Hepatocyte (in vitro differentiated cells): ENCODE results near the gene ATP2B1. TPM values are rescaled to one million over a fixed set of nuclear protein-coding genes. Genes with fewer than 3 reads are reported as not detected.
A peak's percentile ranks its signal among the peaks of the same experiment; 100 is the strongest.

Experiments used
- DNase-seq: peaks from one replicate; pipeline ENCODE4 v3.0.0-alpha.2; 2016; ENCODE audit warnings: low spot score
- H2AFZ ChIP-seq: fragments of 200-600 bp; sonication (generic); 2 replicates; pipeline ENCODE4 v1.6.0; 2016; ENCODE audit warnings: antibody characterized with exemption, mild to moderate bottlenecking
- H3K27ac ChIP-seq: fragments of 200-600 bp; sonication (generic); 2 replicates; pipeline ENCODE4 v1.5.1; 2016; ENCODE audit warnings: mild to moderate bottlenecking
- H3K27me3 ChIP-seq: fragments of 200-600 bp; sonication (generic); 2 replicates; pipeline ENCODE4 v1.6.1; 2016
- H3K36me3 ChIP-seq: fragments of 200-600 bp; sonication (generic); replicated peaks from 2 replicates; pipeline ENCODE4 v1.5.1; 2016; ENCODE audit warnings: low read depth; ENCODE audit not compliant: insufficient read depth
- H3K4me1 ChIP-seq: fragments of 200-600 bp; sonication (generic); 2 replicates; pipeline ENCODE4 v1.5.1; 2016; ENCODE audit warnings: mild to moderate bottlenecking, moderate library complexity; ENCODE audit not compliant: insufficient read depth
- H3K4me2 ChIP-seq: fragments of 200-600 bp; sonication (generic); 2 replicates; pipeline ENCODE4 v1.6.0; 2016
- H3K4me3 ChIP-seq: fragments of 200-600 bp; sonication (generic); 2 replicates; pipeline ENCODE4 v1.5.1; 2016; ENCODE audit warnings: mild to moderate bottlenecking
- H3K79me2 ChIP-seq: fragments of 200-600 bp; sonication (generic); 2 replicates; pipeline ENCODE4 v1.6.0; 2017; ENCODE audit warnings: mild to moderate bottlenecking
- H3K9me2 ChIP-seq: fragments of 200-600 bp; sonication (generic); replicated peaks from 2 replicates; pipeline ENCODE4 v1.6.0; 2017; ENCODE audit warnings: mild to moderate bottlenecking; ENCODE audit not compliant: insufficient read depth
- H3K9me3 ChIP-seq: fragments of 200-600 bp; sonication (generic); 2 replicates; pipeline ENCODE4 v1.5.1; 2016; ENCODE audit warnings: low read depth, mild to moderate bottlenecking
- H4K20me1 ChIP-seq: fragments of 200-600 bp; sonication (generic); 2 replicates; pipeline ENCODE4 v1.6.0; 2016; ENCODE audit warnings: mild to moderate bottlenecking; ENCODE audit not compliant: insufficient read depth, poor library complexity, severe bottlenecking
- CTCF ChIP-seq: fragments of 200-600 bp; sonication (generic); IDR thresholded peaks from 2 replicates; pipeline ENCODE4 v1.5.1; 2016; ENCODE audit warnings: antibody characterized with exemption, mild to moderate bottlenecking; ENCODE audit not compliant: poor library complexity
- EZH2 ChIP-seq: fragments of 200-600 bp; sonication (generic); IDR thresholded peaks from 2 replicates; pipeline ENCODE4 v1.6.1; 2016; ENCODE audit warnings: antibody characterized with exemption, mild to moderate bottlenecking, borderline replicate concordance
- EZH2phosphoT487 ChIP-seq: fragments of 200-600 bp; sonication (generic); IDR thresholded peaks from one replicate; pipeline ENCODE4 v1.6.1; 2018; ENCODE audit warnings: antibody characterized with exemption, mild to moderate bottlenecking, low read depth, moderate library complexity; ENCODE audit not compliant: unreplicated experiment, severe bottlenecking
- WGBS: methylation state at CpG from one replicate; pipeline ENCODE4 v1.1.6; 2016; ENCODE audit warnings: low lambda C conversion rate; ENCODE audit errors: missing lambda C conversion rate; 5-methylcytosine and 5-hydroxymethylcytosine counted together
- polyA plus RNA-seq: library from polyadenylated mRNA; unstranded; fragments of >200 nt; fragmentation: Nextera tagmentation; extraction: Ambion mirVana; gene quantifications from 2 replicates; pipeline ENCODE4 v1.2.1, GENCODE V29; 2016
- total RNA-seq: library from RNA; depleted of rRNA; stranded (reverse); fragments of >200 nt; gene quantifications from 2 replicates; pipeline ENCODE4 v1.2.3, GENCODE V29; 2014

Gene ATP2B1
- total and polyA plus RNA-seq, 2 experiments from 2014 or later: 52.2 to 67.2 TPM

GRCh38 chr12:89682284-89682683 is 26.4 kb downstream of the ATP2B1 start:
- TF ChIP-seq EZH2 (no peak), EZH2phosphoT487 (no peak), CTCF (no peak)
- Histone ChIP-seq H3K27ac (no peak overlapping the region), H3K36me3 (no peaks in the 10 kb centered on the region), H3K27me3 (no peaks in the 10 kb centered on the region), H3K4me1 (no peaks in the 10 kb centered on the region), H3K79me2 (peaks cover 99% of the 10 kb centered on the region), H3K9me2 (no peaks in the 10 kb centered on the region), H2AFZ (no peak overlapping the region), H3K4me2 (no peak overlapping the region), H3K4me3 (no peak overlapping the region), H3K9me3 (peaks cover 17% of the 10 kb centered on the region), H4K20me1 (peaks cover 4% of the 10 kb centered on the region)
- 99% methylated on average over 3 of the region's 3 CpGs for WGBS
- DNase-seq: no peak

- no peak for DNase-seq
- Histone ChIP-seq H3K4me3 (peak overlapping the region; percentile 6), H3K27ac (no peak overlapping the region), H3K4me2 (no peak overlapping the region), H3K27me3 (no peaks in the 10 kb centered on the region), H3K79me2 (peaks cover 99% of the 10 kb centered on the region), H2AFZ (no peak overlapping the region), H3K4me1 (no peaks in the 10 kb centered on the region), H3K9me2 (no peaks in the 10 kb centered on the region), H3K36me3 (no peaks in the 10 kb centered on the region), H3K9me3 (peaks cover 17% of the 10 kb centered on the region), H4K20me1 (peaks cover 4% of the 10 kb centered on the region)
- WGBS: 98% methylated on average over 4 of the region's 4 CpGs
- TF ChIP-seq EZH2phosphoT487 (no peak), EZH2 (no peak), CTCF (no peak)
Measured at GRCh38 chr12:89680409-89680808, 28.2 kb downstream of the ATP2B1 start.

GRCh38 chr12:89679631-89680030 is 29.0 kb downstream of the ATP2B1 start:
- no peak overlapping the region for H3K4me2 ChIP-seq
- WGBS: 98% methylated on average over 2 of the region's 2 CpGs
- no peak for DNase-seq
- no peaks in the 10 kb centered on the region for H3K9me2 ChIP-seq
- H3K4me1 ChIP-seq: no peaks in the 10 kb centered on the region
- peaks cover 11% of the 10 kb centered on the region for H4K20me1 ChIP-seq
- H3K36me3 ChIP-seq: no peaks in the 10 kb centered on the region
- H3K27me3 ChIP-seq: no peaks in the 10 kb centered on the region
- H3K27ac ChIP-seq: no peak overlapping the region
- peak overlapping the region; percentile 6 for H3K4me3 ChIP-seq
- TF ChIP-seq EZH2phosphoT487 (no peak), EZH2 (no peak), CTCF (no peak)
- peaks cover 17% of the 10 kb centered on the region for H3K9me3 ChIP-seq
- peaks cover 99% of the 10 kb centered on the region for H3K79me2 ChIP-seq
- H2AFZ ChIP-seq: no peak overlapping the region

GRCh38 chr12:89678225-89678624 is 30.4 kb downstream of the ATP2B1 start:
- Histone ChIP-seq H2AFZ (no peak overlapping the region), H3K79me2 (peaks cover 99% of the 10 kb centered on the region), H3K9me3 (peaks cover 17% of the 10 kb centered on the region), H4K20me1 (peaks cover 15% of the 10 kb centered on the region), H3K4me3 (no peak overlapping the region), H3K4me1 (no peaks in the 10 kb centered on the region), H3K4me2 (peak overlapping the region; percentile 44), H3K9me2 (no peaks in the 10 kb centered on the region), H3K27me3 (no peaks in the 10 kb centered on the region), H3K36me3 (no peaks in the 10 kb centered on the region), H3K27ac (no peak overlapping the region)
- TF ChIP-seq CTCF: no peak
- no peak for TF ChIP-seq EZH2phosphoT487
- no peak for TF ChIP-seq EZH2
- DNase-seq: no peak
- WGBS: 61% methylated on average over 2 of the region's 2 CpGs
